Adrenal gland (tissue), 5 donors: ENCODE measurements around the gene SEZ6L2.

ENCODE experiments used
- POLR2A ChIP-seq, 2 donors: fragments of 450-650 bp; IDR thresholded peaks; one replicate each; pipeline ENCODE4 v1.6.1; 2017; ENCODE audit warnings: antibody characterized with exemption in 2 of 2, mild to moderate bottlenecking in 2 of 2, moderate library complexity in 1 of 2
- TF ChIP-seq, protein P1 (sequence below), 6 experiments: fragments of 450-650 bp in 4 of 6; fragments of 200-600 bp in 2 of 6; sonication (generic) in 1 of 6; IDR thresholded peaks; 1 replicate in 5 of 6; 2 replicates in 1 of 6; pipeline versions ENCODE4 v1.5.1 to v1.8.0; 2016 to 2021; ENCODE audit warnings: antibody characterized with exemption in 6 of 6, mild to moderate bottlenecking in 2 of 6, moderate library complexity in 1 of 6
- donor health status: DM: no; HTN: no; CAD: no.

DNA sequence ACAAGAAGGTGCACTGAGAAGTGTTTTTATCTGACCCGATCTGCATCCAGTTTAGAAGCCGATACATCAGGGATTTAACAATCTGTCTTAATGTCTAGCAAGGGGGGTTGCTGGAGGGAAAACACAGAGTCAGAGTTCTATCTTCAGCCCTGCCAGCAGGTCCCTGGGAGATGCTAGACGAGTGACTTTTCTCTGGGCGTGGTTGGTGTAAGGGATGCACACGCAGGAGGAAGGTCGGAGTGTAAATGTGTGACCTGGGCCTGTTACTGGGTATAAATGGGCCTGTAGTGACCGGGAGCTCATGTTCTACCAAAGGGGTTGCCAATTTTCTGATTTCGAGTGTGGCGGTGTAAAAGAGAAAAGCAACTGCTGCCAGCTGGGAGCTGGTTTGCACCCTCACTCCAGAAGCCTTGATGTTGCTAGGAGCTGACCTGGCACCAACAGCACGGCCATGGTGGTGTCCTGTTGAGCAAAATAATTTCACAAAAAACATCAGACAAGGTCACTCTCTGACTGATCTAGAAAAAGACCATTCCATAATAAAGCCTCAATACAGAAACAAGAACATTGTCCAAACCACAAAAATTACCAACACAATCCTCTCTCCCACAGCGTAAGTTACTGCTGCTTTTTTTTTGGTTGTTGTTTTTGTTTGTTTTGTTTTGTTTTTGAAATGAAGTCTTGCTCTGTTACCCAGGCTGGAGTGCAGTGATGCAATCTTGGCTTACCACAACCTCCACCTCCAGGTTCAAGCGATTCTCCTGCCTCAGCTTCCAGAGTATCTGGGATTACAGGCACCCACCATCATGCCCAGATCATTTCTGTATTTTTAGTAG lies 27.9 kb upstream of the SEZ6L2 start:
- TF ChIP-seq, protein P1, sequence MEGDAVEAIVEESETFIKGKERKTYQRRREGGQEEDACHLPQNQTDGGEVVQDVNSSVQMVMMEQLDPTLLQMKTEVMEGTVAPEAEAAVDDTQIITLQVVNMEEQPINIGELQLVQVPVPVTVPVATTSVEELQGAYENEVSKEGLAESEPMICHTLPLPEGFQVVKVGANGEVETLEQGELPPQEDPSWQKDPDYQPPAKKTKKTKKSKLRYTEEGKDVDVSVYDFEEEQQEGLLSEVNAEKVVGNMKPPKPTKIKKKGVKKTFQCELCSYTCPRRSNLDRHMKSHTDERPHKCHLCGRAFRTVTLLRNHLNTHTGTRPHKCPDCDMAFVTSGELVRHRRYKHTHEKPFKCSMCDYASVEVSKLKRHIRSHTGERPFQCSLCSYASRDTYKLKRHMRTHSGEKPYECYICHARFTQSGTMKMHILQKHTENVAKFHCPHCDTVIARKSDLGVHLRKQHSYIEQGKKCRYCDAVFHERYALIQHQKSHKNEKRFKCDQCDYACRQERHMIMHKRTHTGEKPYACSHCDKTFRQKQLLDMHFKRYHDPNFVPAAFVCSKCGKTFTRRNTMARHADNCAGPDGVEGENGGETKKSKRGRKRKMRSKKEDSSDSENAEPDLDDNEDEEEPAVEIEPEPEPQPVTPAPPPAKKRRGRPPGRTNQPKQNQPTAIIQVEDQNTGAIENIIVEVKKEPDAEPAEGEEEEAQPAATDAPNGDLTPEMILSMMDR (IDR thresholded peaks at IDR 0.05) = no peak
- TF ChIP-seq POLR2A (IDR thresholded peaks at IDR 0.05) = no peak
